A204.1 (cell line): ENCODE results near the gene NIPSNAP2.
"Not testable (repeated sequence)": the region's sequence is repeated elsewhere in the genome, so short reads cannot be mapped to it uniquely, and the experiment has no call there.

Experiments
- FAIRE-seq: peaks from 2 replicates; lab custom pipeline; 2012; peaks lifted over from hg19 to GRCh38; lab: Jason Lieb, UNC

NIPSNAP2 gene

DNA sequence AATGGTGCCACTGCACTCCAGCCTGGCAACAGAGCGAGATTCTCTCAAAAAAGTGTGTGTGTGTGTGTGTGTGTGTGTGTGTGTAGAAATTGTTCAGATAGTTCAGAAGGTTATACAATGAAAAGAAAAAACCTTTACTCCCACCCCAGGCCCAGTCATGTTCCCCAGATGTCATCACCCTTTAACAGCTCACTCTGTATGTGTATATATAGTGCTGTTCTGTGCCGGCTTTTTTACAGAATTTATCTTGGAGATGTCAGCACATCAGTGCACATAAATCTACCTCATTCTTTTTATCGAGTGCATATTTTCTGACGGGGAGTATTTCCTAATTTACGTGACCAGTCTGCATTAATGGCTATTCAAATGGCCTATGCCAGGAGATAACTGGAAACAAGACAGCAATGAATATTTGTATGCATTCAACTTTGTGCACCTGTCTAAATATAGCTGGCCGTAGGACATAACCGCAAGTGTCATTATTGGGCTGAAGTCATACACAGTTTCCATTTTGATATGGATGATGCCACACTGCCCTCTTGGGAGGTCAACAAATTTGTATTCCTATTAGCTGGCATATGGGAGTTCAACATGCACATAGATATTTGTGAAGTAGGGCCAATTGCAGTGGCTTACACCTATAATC, 11.7 kb downstream of the NIPSNAP2 start:
- no peak for FAIRE-seq

DNA sequence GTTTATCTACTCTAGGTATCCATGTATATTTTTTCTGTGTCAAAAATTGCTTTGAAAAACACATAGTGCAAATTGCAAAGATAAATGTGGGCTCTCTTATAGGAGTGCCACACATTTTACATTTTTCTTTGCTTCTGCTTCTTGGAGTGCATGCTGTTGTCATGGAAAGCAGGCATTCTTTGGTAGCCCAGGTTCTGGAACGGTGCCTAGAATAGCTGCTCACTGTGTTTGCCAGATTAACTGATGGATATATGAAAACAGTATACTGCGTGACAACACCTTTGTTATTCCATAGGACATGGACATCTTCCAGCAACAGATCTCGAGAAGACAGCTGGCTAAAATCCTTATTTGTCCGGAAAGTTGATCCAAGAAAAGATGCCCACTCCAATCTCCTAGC, 13.4 kb downstream of the NIPSNAP2 start:
- no peak for FAIRE-seq

DNA sequence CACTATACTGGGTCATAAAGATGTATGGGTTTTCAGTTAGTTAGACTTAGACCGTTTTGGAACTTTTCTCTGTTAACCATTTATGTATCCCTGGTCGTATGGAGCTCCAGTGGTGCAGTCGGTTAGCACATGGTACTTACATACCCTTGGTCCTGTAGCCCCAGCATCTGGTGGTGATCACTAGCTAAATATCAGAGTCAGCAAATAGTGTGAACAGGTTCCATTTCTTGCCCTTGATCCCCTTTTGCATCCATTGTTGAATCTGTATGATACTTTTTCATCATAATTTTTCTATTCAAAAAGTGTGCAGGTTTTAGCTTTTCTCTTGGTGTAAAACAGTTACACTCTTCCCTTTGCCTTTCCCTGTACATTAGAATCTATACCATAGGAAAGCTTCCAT, 15.9 kb downstream of the NIPSNAP2 start:
- FAIRE-seq: no peak

DNA sequence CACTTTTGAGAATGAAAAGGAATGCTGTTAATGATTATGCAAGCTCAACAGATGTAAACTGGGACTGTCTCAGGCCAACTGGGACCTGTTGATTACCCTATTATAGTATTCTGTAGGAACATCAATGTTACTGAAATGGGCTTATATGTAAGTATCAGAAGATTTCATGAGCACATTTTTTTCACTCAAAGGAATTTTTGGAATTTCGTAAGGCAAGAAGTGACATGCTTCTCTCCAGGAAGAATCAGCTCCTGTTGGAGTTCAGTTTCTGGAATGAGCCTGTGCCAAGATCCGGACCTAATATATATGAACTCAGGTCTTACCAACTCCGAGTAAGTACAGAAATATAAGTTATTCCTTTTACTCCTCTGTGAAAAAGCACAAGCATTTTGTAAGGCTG, 19.2 kb downstream of the NIPSNAP2 start:
- FAIRE-seq: no peak

DNA sequence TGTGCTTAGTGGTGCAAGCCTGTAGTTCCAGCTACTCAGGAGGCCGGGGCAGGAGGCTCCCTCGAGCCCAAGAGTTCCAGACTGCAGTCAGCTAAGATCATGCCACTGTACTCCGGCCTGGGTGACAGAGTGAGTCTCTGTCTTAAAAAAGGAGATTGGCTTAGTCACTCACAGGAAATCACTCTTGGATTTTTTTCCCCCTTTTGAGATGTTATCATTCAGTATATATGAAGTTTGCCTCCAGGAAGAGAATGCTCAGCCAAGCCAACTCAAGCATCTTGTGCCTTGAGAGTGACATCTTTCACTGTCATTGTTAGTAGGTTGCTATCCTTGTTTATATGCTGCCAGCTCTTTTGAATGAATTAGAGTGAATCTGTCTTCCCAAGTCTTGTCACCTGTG, 28.0 kb downstream of the NIPSNAP2 start:
- FAIRE-seq: no peak

DNA sequence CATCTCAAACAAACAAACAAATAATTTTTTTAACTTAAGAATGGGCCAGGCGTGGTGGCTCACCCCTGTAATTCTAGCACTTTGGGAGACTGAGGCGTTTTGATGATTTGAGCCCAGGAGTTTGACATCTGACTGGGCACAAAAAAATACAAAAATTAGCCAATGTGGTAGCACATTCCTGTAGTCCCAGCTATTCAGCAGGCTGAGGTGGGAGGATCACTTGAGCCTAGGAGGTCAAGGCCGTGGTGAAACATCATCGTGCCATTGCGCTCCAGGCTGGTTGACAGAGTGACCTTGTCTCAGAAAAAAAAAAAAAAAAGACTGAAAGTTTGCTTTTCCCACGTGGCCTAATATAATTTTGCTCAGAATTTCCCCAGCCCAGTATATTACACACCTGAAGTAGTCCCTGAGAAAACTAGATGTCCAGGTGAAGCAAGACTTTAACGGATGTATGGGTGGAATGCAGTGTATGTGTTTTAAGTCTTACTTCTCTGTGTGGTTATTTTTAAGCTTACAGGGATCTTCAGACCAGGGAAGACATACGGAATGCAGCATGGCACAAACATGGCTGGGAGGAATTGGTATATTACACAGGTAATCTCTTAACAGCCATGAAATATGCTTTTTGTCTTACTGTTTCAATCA, 32.6 kb downstream of the NIPSNAP2 start:
- FAIRE-seq: no peak

DNA sequence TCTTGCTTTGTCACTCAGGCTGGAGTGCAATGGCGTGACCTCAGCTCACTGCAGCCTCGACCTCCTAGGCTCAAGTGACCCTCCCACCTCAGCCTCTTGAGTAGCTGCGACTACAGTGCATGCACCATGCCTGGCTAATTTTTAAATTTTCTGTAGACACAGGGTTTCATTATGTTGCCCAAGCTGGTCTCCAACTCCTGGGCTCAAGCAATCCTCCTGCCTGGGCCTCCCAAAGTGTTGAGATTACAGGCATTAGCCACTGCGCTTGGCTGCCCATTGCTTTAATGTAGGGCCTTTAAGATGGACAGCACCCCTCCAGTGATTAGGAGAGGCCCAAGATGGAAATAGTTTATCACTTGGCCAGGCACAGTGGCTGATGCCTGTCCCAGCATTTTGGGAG, 39.4 kb downstream of the NIPSNAP2 start:
- FAIRE-seq: no peak

DNA sequence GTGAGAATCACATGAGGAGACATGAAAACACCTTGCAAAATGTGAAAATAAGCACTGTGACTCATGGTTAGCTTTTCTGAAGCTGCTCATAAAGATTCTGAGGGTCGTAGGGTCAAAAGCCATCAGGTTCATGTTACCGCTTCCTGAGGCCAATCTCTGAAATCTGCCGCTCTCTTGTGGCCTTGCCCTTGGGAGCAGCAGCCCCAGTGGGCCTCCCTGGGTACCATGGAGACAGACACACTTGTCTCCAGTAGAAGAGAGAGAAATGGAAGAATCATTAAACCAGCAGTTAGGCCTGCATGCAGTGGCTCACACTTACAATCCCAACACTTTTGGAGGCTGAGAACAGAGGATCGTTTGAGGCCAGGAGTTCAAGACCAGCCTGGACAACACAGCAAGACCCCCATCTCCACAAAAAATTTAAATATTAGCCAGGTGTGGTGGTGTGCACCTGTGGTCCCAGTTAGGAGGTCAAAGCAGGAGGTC, 42.8 kb downstream of the NIPSNAP2 start:
- no peak for FAIRE-seq

DNA sequence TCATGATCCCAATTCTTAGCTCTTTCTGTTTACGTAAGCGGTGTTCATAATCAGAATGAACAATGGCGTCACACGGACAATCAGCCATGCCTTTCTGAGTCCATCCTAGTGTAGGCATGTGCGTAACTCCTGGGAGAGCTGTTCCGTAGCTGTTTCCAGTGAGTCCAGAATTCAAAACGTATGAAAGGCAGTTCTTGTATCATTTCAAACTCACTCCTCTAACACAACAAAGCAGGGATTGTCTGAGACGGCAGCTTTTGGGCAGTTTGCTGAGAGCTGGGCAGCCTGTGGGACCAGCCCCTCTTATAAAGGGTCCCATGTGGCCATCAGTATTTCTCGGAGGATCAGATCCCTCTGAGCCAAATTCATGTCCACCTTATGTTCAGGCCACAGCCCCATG, 43.5 kb downstream of the NIPSNAP2 start:
- no peak for FAIRE-seq

DNA sequence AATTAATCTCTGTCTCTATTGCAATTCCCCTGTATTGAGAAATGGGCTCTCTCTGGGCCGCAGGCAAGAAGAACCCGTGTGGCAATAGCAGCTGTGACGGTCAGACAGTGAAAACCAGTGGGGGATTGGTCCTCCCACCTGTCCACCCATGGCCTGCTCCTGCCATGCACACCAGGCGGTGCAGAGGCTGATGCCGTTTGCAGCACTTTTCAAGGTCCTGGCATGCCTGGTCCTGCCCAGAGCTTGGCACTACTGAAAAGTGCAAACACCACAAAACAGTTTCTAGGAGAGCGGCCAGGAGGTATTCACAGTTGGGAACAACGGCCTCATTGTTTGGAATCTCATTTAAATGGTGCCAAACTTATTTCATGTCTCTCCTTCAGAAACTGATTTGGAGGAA, 45.3 kb downstream of the NIPSNAP2 start:
- no peak for FAIRE-seq

DNA sequence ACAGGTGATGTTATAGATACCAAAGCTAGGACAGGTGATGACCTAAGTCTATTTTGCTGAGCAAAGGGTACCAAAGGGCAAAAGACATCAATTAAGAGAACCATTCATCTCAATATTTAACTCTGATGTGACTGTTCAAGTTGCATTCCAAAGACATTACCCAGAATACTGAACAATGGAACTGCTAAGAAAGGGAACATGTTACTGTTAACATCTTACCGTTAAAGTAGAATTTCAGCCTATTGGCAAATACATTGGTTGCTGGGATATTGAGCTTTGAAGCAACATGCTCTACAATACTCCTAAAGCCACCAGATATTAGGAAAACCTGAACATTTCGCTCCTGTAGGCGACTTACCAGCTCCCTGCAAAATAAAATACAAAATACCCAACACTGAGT, 52.6 kb downstream of the NIPSNAP2 start:
- not testable (repeated sequence) for FAIRE-seq

DNA sequence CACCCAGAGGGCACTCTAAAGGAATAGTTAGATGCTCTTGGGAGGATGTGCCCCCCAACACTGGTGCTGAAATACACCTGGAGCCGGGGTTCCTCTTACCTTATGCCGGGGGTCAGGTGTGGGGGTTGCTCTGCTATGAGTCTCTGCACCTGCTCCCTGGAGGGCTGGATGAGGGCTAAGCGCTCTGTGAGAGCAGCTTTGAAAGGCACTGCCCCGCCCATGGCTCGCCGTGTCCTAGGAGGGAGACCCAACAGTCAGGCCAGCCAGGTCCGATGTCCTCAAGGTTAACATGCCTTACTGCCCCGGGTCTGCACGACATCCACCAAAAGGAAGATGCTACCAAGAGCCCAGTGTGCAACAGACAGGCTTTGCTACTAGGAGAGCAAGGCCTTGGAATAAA, 55.1 kb downstream of the NIPSNAP2 start:
- no peak for FAIRE-seq

DNA sequence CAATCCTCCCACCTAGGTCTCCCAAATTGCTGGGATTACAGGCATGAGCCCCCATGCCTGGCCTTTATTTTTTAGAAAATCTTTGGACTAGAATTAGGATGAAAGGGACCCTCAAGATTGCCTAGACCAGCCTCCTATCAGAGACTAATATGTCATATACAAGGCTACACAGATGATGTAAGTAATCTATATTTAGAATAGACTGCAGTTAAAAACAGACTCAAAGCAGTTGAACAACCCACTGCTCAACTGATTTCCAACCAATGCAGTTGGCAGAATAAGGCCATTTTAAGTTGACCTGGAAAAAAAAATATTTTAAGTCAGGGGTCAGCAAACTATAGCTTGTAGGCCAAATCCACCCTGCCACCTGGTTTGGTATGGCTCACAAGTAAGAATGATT, 59.1 kb downstream of the NIPSNAP2 start:
- FAIRE-seq: no peak

DNA sequence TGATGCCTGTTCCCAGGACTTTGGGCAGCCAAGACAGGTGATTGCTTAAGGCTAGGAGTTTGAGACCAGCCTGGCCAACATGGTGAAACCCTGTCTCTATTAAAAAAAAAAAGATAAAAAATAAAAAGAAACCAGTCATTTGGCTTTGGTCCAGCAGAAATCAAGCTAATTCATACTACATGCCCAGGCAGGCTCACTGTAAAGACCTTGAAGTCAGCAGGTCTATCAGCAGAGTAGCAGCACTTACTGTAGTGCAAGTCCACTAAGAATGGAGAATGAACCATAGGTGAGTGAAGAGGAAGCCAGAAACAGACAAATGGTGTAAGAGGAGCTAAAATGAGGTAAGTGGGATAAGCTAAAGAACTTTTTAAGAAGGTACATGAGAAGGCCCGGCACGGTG, 62.2 kb downstream of the NIPSNAP2 start:
- FAIRE-seq: no peak

DNA sequence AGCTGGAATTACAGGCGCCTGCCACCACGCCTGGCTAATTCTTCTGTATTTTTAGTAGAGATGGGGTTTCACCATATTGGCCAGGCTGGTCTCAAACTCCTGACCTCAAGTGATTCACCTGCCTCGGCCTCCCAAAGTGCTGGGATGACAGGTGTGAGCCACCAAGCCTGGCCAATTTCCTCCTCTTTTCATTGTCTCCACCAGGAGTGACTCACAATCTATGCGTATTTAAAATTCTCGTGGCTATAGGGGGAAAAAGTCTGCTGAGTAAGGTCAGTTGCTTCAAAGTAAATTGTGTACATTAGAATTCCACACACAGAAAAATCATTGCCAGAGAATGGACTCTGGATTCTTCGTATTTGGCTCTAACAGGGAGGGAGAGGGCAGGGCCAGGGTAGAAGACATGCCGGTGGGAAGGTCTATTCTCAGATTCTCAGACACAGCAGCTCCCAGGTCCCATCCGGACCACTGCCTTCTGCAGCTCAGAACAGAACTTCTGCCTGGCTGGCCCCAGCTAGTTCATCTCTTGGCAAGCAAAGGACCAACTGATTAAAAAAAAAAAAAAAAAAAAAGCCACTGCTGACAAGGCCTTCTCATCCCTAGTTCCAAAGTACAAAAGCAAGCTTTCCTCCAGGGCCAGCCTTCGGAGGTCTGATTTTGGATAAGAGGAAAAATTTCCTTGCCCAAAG, 64.7 kb downstream of the NIPSNAP2 start:
- no peak for FAIRE-seq

DNA sequence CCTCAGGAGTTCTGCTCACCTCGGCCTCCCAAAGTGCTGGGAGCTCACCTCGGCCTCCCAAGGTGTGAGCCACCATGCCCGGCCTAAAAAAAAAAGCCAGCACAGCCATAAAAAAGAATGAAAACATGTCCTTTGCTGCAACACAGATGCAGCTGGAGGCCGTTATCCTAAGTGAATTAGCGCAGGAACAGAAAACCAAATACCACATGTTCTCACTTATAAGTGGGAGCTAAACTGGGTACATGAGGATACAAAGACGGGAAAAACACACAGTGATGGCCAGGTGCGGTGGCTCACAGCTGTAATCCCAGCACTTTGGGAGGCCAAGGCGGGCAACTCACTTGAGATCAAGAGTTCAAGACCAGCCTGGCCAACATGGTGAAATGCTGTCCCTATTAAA, 66.0 kb downstream of the NIPSNAP2 start:
- no peak for FAIRE-seq

DNA sequence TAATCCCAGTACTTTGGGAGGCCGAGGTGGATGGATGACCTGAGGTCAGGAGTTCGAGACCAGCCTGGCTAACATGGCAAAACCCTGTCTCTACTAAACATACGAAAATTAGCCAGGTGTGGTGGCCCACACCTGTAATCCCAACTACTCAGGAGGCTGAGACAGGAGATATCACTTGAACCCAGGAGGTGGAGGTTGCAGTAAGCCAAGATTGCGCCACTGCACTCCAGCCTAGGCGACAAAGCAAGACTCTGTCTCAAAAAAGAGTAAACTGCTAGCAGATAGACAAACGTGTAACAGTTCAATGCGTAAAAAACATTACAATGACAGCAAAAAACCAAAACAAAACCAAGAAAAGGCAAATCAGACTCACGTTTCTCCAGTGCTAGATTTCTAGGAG, 67.2 kb downstream of the NIPSNAP2 start:
- not testable (repeated sequence) for FAIRE-seq

DNA sequence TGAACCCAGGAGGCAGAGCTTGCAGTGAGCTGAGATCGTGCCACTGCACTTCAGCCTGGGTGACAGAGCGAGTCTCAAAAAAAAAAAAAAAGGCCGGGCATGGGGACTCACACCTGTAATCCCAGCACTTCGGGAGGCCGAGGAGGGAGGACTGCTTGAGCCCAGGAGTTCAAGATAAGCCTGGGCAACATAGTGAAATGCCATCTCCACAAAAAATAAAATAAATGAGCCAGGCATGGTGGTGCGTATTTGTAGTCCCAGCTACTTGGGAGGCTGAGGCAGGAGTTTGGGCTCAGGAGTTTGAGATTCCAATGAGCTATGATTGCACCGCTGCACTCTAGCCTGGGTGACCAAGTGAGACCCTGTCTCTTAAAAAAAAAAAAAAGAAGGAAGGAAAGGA, 68.2 kb downstream of the NIPSNAP2 start:
- not testable (repeated sequence) for FAIRE-seq

DNA sequence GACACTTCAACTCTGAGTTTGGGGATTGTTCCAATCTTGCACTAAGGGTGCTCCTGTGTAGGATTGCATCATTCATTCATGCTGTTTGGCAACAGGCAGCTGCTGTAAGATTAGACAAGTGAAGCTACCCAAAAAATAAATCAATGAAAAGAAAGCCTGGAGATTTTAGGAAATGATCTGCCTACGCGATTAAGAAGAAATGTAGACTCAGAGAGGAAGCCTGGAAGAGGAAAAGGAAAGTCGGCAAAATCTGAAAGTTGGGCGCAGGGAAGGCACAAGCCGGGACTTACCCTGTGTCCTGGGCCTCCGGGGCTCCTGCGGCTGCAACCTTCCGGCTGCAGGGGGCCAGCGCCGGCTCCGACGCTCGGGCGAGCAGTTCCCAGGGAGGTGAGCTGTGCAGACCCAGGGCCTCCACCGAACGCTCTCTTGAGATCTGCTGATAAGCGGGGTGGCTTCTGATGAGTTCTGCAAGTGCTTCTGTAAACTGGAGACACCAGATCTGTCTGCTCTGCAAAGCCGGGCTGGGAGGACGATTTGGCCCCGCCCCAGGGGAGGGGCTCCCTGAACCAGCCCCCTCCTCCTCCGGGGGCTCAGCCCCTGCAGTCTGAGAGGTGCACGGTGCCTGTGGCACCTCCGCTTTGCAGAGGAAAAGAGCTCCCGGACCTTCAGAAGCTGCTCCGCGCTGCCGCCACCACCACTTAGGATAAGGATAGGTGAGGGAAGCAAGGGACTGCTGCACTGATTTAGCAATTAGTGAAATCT, 69.5 kb downstream of the NIPSNAP2 start:
- FAIRE-seq: no peak

DNA sequence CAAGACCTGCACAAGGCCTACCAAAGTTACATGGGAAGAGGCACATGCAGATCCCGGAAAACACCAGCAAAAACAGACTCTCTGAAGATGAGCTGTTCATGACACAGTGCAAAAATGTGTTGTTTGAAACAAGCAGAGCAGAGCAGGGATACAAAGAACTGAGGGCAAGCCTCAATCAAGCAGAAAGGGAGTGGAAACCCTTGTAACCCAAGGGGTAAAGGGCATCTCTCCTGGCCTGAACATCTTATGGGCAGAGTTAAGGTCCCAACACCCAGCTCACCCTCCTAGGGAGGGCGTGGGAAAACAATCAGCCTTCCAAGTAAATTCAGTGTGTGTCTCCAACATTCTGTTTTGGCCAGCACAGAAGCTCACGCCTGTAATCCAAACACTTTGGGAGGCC, 76.3 kb downstream of the NIPSNAP2 start:
- no peak for FAIRE-seq

DNA sequence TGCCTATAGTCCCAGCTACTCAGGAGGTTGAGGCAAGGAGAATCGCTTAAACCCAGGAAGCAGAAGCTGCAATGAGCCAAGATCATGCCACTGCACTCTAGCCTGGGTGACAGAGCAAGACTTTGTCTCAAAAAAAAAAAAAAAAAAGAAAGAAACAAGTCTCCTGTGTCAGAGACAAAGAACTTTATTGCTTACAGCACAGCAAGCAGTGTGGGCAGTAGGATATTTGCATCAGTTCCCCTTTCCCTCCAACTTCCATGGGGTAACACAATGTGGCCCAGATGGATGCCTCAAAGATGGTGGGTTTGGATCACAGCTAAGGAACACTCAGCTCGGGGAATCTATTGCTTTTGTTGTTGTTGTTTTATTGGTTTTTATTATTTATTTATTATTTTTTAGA, 81.4 kb downstream of the NIPSNAP2 start:
- FAIRE-seq: not testable (repeated sequence)

DNA sequence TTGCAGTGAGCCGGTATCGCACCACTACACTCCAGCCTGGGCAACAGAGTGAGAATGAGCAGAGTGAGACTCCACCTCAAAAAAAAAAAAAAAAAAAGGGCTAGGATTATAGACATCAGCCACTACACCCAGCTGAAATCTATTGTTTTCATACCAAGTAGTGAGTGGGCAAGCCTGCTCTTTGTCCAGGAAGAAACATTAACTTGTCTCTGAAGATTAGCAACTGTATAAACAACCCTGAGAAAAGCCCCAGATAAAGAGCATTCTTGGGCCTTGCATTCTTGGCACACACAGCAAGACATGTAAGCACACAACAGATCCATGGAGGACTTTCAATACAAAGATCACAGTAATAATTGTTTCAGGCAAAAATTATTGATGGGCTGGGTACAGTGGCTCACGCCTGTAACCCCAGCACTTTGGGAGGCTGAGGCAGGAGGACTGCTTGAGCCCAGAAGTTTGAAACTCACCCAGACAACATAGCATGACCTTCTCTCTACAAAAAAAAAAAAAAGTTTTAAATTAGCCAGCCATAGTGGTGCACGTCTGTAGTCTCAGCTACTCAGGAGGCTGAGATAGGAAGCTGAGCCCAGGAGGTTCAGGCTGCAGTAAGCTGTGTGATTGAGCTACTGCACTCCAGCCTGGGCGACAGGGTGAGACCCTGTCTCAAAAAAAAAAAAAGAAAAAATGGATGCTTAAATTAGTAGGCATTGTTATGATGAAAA, 82.5 kb downstream of the NIPSNAP2 start:
- FAIRE-seq: no peak
